ENCODE measurements around the gene HMOX1. TPM values are rescaled to one million over a fixed set of nuclear protein-coding genes. Genes with fewer than 3 reads are reported as not detected.

Gene HMOX1
- total RNA-seq, 1 experiment from 2014 or later: 12.1 TPM

DNA sequence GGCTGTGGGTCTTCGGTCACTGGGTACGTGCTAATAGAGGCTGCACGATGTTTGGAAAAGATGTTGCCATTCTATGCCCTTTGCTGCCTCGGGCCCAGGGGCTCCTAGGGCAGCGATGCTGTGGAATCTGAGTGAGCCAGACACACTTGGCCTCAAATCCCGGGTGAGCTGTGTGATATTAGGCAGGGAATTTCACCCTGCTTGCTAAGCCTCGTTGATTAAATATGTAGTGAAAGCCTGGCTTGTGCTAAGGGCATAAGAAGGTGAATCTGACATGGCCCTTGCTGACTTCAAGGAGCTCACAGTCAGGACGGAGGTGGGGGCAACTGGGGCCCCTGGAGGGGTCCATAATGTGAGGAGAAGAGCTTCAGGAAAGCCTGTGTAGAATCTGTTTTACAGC lies 5.4 kb upstream of the HMOX1 start:
- peak overlapping the region; percentile 46 for H3K27ac Mint-ChIP-seq
- TF ChIP-seq, protein P1, sequence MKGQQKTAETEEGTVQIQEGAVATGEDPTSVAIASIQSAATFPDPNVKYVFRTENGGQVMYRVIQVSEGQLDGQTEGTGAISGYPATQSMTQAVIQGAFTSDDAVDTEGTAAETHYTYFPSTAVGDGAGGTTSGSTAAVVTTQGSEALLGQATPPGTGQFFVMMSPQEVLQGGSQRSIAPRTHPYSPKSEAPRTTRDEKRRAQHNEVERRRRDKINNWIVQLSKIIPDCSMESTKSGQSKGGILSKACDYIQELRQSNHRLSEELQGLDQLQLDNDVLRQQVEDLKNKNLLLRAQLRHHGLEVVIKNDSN (CRISPR knock-in tag; IDR thresholded peaks at IDR 0.05): no peak
- no peak for TF ChIP-seq RORB (CRISPR knock-in tag; IDR thresholded peaks at IDR 0.05)
- no peak for TF ChIP-seq PRRX2 (CRISPR knock-in tag; IDR thresholded peaks at IDR 0.05)
- no peak for TF ChIP-seq CREB1 (CRISPR knock-in tag; IDR thresholded peaks at IDR 0.05)
- no peak for TF ChIP-seq NFYB (CRISPR knock-in tag; conservative IDR thresholded peaks at IDR 0.05; ENCODE audit: low read depth)
- TF ChIP-seq ZNF317 (CRISPR knock-in tag; IDR thresholded peaks at IDR 0.05; ENCODE audit: borderline replicate concordance, low read depth): no peak
- no peak for TF ChIP-seq HMGXB4 (CRISPR knock-in tag; IDR thresholded peaks at IDR 0.05)
- no peak for TF ChIP-seq ZNF138 (CRISPR knock-in tag; conservative IDR thresholded peaks at IDR 0.05)
- no peak for TF ChIP-seq NFATC4 (CRISPR knock-in tag; IDR thresholded peaks at IDR 0.05)
- no peak for TF ChIP-seq SMAD3 (CRISPR knock-in tag; IDR thresholded peaks at IDR 0.05; ENCODE audit: borderline replicate concordance)
- TF ChIP-seq GRHL2 (CRISPR knock-in tag; IDR thresholded peaks at IDR 0.05; ENCODE audit: insufficient replicate concordance, severe bottlenecking): no peak
- H3K4me3 Mint-ChIP-seq: no peak overlapping the region
- DNase-seq (ENCODE audit: low spot score): no peak
- H3K36me3 Mint-ChIP-seq: no peaks in the 10 kb centered on the region
- ChIA-PET POLR2A (interaction anchor here (0.7 to 1.4 kb wide), 3 partner anchors 9 to 172 kb away, joined by 3 to 4 read pairs (median 4); no protein-coding TSS in a partner anchor), CTCF (interaction anchor here (0.6 to 2.4 kb wide), 6 partner anchors 9 to 911 kb away, joined by 3 to 13 read pairs (median 4); no protein-coding TSS in a partner anchor)
- peaks cover 62% of the 10 kb centered on the region for H3K4me1 Mint-ChIP-seq
- H3K27me3 Mint-ChIP-seq (ENCODE audit: low read depth): peaks cover 4% of the 10 kb centered on the region; the same call in 1 of the 2 replicates
- ATAC-seq: no peak
- no peaks in the 10 kb centered on the region for H3K9me3 Mint-ChIP-seq

DNA sequence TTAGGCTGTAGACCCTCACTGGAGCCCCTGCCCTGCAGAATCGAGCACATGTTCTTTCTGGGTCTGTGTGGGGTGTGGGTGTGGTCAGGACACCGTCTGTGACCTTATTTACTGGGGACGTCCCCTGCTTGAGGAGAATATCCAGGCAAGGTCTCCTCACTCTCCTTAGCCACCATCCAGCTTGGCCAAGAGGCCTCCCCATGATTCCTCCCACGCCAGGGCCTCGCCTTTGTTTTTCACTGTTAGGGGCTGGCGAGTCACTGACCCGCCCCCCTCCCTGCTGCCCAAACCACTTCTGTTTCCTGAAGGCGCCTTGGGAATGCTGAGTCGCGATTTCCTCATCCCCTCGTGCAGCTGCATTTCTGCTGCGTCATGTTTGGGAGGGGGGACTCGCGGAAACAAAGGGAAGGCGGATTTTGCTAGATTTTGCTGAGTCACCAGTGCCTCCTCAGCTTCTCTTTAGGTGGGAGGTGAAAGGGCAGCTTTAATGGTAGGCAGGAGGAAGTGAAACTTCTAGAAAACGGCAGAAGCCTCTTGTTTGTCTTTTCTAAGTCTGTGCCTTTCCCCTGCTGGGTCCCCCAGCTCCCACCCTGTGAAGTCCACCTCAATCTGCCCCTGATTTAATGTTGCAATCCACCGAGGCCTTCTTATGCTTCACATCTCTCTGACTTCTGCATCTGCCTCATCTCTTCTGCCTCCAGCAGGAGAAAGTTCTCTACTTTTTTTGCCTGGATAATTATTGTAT lies 4.0 kb upstream of the HMOX1 start:
- CTCF ChIA-PET: interaction anchor here (0.6 to 2.4 kb wide), 3 partner anchors 9 to 54 kb away, joined by 3 to 13 read pairs (median 4); no protein-coding TSS in a partner anchor
- peaks cover 70% of the 10 kb centered on the region for H3K4me1 Mint-ChIP-seq
- no peaks in the 10 kb centered on the region for H3K36me3 Mint-ChIP-seq
- ATAC-seq (peak; percentile 46), DNase-seq (ENCODE audit: low spot score) (peak; percentile 94)
- no peaks in the 10 kb centered on the region for H3K9me3 Mint-ChIP-seq
- POLR2A ChIA-PET: interaction anchor here (0.6 to 1.3 kb wide), 5 partner anchors 20 to 1688 kb away, joined by 3 to 10 read pairs (median 4); no protein-coding TSS in a partner anchor
- H3K4me3 Mint-ChIP-seq: peak overlapping the region; percentile 18; the same call in 1 of the 2 replicates
- peak overlapping the region; percentile 90 for H3K27ac Mint-ChIP-seq
- H3K27me3 Mint-ChIP-seq (ENCODE audit: low read depth): peaks cover 2% of the 10 kb centered on the region; the same call in 1 of the 2 replicates
- no peak for TF ChIP-seq NR1H2 (CRISPR knock-in tag; IDR thresholded peaks at IDR 0.05)
- TF ChIP-seq ARID4B (CRISPR knock-in tag; IDR thresholded peaks at IDR 0.05; ENCODE audit: borderline replicate concordance): peak; percentile 73; the same call in 1 of the 2 replicates
- TF ChIP-seq PRRX2 (CRISPR knock-in tag; IDR thresholded peaks at IDR 0.05): no peak
- TF ChIP-seq FOXP1 (CRISPR knock-in tag; IDR thresholded peaks at IDR 0.05; ENCODE audit: borderline replicate concordance): no peak
- no peak for TF ChIP-seq NFYB (CRISPR knock-in tag; conservative IDR thresholded peaks at IDR 0.05; ENCODE audit: low read depth)
- TF ChIP-seq GRHL2 (CRISPR knock-in tag; IDR thresholded peaks at IDR 0.05; ENCODE audit: insufficient replicate concordance, severe bottlenecking): no peak
- TF ChIP-seq, protein P2, sequence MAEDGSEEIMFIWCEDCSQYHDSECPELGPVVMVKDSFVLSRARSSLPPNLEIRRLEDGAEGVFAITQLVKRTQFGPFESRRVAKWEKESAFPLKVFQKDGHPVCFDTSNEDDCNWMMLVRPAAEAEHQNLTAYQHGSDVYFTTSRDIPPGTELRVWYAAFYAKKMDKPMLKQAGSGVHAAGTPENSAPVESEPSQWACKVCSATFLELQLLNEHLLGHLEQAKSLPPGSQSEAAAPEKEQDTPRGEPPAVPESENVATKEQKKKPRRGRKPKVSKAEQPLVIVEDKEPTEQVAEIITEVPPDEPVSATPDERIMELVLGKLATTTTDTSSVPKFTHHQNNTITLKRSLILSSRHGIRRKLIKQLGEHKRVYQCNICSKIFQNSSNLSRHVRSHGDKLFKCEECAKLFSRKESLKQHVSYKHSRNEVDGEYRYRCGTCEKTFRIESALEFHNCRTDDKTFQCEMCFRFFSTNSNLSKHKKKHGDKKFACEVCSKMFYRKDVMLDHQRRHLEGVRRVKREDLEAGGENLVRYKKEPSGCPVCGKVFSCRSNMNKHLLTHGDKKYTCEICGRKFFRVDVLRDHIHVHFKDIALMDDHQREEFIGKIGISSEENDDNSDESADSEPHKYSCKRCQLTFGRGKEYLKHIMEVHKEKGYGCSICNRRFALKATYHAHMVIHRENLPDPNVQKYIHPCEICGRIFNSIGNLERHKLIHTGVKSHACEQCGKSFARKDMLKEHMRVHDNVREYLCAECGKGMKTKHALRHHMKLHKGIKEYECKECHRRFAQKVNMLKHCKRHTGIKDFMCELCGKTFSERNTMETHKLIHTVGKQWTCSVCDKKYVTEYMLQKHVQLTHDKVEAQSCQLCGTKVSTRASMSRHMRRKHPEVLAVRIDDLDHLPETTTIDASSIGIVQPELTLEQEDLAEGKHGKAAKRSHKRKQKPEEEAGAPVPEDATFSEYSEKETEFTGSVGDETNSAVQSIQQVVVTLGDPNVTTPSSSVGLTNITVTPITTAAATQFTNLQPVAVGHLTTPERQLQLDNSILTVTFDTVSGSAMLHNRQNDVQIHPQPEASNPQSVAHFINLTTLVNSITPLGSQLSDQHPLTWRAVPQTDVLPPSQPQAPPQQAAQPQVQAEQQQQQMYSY (CRISPR knock-in tag; IDR thresholded peaks at IDR 0.05): 0 out of 2 replicates have a peak, but pooled peaks have one; percentile 29
- TF ChIP-seq CREM (CRISPR knock-in tag; IDR thresholded peaks at IDR 0.05): peak; percentile 69; the same call in 1 of the 2 replicates
- TF ChIP-seq, protein P1 (CRISPR knock-in tag; IDR thresholded peaks at IDR 0.05): peak; percentile 30; the same call in 1 of the 2 replicates
- no peak for TF ChIP-seq ELF4 (CRISPR knock-in tag; IDR thresholded peaks at IDR 0.05; ENCODE audit: low read depth)
- TF ChIP-seq NFATC4 (CRISPR knock-in tag; IDR thresholded peaks at IDR 0.05): no peak
- TF ChIP-seq JUN (CRISPR knock-in tag; IDR thresholded peaks at IDR 0.05): no peak
- peak; percentile 56; the same call in 1 of the 2 replicates for TF ChIP-seq E2F5 (CRISPR knock-in tag; IDR thresholded peaks at IDR 0.05)

Measured in WTC11 (cell line).